ENCODE data around the gene FAM107A.

The FAM107A gene

GRCh38 chr3:58591517-58592510 is 14.6 kb upstream of the FAM107A start:
- DNase-seq = peak; percentile 28

- peak; percentile 50 for DNase-seq
Measured at GRCh38 chr3:58588030-58588614, 10.9 kb upstream of the FAM107A start.

- no peak for DNase-seq
Measured at GRCh38 chr3:58586776-58587192, 9.6 kb upstream of the FAM107A start.

DNA sequence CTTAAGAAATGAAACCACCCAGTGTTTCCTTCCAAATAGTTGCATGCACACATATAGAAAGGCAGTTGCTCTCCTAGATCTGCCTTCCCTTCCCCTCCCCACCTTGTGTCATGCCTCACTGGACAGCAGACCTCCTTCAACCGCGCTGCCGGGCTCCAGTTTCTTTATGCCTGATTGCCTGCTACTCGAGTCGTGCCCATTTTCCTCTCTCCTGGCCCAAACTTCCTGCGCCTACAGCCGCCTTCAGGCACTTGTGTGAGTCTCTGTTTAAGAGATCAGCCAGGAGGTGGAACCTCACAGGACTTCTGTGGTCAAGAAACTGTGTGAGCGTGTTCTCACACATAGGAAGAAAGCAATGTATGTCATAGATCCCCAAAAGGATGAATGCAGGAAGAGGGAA is 8.8 kb upstream of the FAM107A start:
- DNase-seq = no peak

GRCh38 chr3:58585005-58585786 is 8.0 kb upstream of the FAM107A start:
- peak; percentile 67 for DNase-seq

GRCh38 chr3:58584690-58585004 is 7.5 kb upstream of the FAM107A start:
- no peak for DNase-seq

GRCh38 chr3:58581328-58582091 is 4.3 kb upstream of the FAM107A start:
- no peak for DNase-seq

- no peak for DNase-seq
Measured at GRCh38 chr3:58580826-58581327, 3.7 kb upstream of the FAM107A start.

DNA sequence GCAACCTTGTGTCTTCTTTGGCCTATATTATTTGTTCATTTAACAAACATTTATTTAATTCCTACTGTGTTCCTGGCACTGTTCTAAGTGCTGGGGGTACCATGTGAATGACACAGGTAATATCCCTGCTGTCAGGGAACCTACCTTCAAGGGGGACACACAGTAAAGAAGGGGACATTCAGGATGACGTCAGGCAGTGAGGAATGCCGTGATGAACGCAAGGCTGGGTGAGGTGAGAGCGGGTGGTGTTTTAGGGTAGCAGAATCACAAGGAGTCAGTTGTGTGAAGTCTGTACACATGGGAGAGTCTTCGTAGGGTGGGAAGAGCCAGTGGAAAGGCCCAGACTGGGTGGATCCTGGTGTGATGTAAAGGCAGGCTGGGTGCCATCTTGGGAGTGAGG is 1.7 kb upstream of the FAM107A start:
- DNase-seq = no peak

DNA sequence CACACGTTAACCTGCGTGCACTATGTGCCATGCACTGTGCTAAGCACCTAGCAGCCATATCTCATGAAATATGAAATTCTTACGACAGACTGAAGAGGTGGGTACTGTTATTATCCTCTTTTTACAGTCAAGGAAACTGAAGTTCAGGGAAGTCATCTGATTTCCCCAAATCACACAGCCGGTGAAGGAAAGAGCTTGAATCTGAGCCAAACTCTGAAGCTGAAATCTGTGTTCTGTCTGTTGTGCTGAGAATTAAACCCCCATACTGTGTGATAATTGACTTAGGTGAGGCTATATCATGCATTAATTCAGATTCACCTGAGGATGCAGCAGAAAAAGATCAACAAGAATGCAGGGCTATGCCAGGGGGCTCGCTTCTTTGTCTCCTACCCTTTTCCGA is 475 bp downstream of the FAM107A start:
- no peak for DNase-seq

DNA sequence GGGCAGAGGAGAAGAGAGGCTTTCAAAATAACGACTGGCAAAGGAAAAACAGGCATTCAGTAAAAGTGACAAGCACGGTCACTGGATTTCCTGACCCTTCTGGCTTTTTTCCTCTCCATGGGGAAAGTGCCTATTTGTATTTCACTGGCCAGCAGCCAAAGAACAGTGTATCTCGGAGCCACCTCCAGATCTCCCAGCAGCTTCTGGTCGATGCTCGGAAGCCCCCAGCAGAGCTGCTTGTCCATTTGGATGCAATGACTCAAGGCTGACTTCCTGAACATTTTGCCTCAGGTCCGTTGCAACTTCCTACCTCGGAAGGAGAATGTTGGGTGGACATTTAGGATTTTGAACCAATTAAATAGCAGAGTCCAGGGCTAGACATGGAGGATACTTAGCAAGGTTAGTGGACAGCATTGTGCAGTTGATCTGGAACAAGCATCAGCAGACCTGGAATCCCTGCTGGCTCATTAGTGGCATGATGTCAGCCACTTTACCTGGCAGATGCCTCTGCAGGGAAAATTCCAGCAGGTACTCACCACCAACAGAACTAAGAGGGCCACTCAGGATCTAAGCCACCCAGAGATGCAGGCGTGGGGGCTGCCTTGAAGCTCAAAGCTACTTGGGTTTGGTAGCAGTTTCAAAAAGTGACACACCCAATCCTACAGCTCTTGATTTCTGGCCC is 1.1 kb downstream of the FAM107A start:
- no peak for DNase-seq

GRCh38 chr3:58574682-58575081 is 2.5 kb downstream of the FAM107A start:
- DNase-seq = no peak

DNA sequence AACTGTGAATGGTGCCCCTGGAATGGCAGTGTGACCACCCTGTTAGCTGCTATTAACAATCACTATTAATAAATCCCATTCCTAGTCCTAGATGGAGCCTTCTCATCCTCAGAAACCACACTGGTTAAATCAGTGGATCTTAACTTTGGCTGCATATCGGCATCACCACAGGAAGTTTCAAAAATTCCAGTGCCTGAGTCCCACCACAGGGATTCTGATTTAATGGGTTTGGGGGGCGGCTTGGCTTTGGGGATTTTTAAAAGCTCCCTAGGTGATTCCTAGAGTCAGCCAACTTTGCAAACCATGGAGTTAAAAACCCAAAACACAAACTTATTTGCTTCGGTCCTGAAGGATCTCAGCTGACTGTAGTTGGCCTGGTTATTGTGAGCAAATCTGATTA is 3.1 kb downstream of the FAM107A start:
- no peak for DNase-seq

- DNase-seq = no peak
Measured at GRCh38 chr3:58573640-58574039, 3.6 kb downstream of the FAM107A start.

DNA sequence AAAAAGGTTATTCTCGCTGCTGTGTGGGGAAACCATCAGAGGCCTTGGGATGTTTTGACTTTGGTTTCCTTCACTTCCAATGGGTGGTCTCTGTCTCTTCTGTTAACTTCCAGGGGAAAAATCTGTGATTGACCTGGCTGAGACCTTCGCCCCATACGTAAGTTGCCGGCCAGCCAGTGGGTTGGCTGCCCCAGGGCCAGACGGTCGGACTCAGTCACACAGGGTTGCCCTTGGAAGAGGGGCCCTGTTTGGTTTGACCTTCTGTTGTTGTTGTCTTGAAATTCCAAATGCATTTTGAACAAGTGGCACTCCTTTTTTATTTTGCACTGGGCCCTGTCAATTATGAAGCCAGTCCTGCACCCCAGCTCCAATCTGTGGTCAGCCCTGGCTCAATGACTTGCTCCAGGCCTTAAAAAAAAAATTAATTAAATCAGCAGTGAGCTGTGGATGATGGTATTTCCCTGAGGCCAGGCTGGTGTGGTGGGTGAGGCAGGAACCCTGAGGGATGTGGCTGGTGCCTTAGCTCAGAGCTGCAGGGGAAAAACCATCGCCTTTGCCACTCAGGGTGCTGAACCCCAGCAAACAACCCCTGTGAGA is 4.5 kb downstream of the FAM107A start:
- no peak for DNase-seq

DNA sequence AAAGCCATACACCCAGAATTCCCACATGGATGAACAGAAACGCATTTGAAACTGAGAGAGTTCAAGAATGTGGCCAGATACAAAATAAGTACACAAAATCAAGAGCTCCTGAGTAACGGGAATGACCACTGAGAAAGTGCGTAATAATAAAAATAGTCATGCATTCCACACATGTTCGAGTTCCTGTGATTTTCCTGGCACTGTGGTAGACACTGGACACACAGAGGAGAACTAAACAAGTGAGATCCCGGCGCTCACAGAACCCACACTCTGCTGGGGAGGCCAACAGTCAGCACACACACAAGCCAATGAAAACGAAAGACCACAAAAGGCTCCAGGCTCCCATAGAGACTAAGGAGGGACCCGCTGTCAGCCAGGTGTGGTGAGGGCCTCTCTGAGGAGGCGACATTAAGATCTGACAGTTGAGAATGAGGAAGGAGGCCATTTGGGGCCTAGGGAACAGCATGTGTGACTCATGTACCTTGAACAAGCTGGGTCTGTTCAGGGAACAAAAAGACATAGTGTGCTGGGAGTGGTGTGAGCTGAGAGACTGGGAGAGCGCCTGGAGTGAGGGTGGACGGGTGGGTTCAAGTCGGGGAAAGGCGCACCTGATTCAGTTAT is 5.1 kb downstream of the FAM107A start:
- DNase-seq = no peak

GRCh38 chr3:58570851-58571250 is 6.3 kb downstream of the FAM107A start:
- DNase-seq = no peak

- no peak for DNase-seq
Measured at GRCh38 chr3:58569287-58570001, 7.7 kb downstream of the FAM107A start.

DNA sequence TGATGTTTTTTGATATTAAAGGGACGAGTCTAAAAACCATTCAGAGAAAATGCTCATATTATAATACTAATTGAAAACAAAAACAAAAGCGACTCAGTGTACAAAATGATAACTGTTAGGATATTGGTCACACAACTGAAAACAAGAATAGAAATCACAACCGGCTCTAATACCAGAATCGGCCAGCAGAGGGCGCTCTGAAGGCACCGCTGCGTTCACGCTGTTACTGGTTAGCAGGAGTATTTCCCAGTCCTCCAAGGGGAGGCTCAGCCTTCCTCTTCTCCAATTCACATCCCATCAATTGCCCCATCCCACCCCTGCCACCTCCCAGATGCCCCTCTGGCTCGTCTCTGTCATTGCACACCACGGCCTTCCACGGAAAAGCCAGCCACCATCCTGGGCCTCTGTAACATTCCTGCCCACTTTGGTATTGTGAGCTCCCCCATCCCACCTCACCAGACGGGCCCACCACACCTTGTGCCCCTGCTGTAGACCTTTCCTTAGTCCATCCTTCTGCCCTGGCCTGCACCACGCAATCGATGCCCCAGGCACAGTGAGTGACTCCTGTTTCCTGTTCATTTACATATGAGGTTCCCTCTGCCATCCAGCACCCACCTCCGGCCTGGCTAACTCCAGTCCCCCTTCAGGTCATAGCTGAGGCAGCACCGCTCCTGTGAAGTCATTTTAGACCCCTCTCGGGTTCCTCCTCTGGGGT is 8.5 kb downstream of the FAM107A start:
- peak; percentile 59 for DNase-seq

- DNase-seq = no peak
Measured at GRCh38 chr3:58567251-58567515, 10.0 kb downstream of the FAM107A start.
